Measurements from ENCODE around the gene RBL2. TPM values are rescaled to one million over a fixed set of nuclear protein-coding genes. Genes with fewer than 3 reads are reported as not detected.

Gene RBL2
- total and polyA plus RNA-seq, 12 donors, result 18.7 to 48.5 (median 34.3) TPM

- Histone ChIP-seq H3K36me3 (no peaks in the 10 kb centered on the region), H3K4me1 (peaks cover 0 to 16% (median 5%) of the 10 kb centered on the region in 9 donors), H3K4me3 (no peak overlapping the region), H3K9me3 (no peaks in the 10 kb centered on the region), H3K27me3 (no peaks in the 10 kb centered on the region), H3K27ac (no peak overlapping the region)
- peak in 2 of 8 donors; percentile 17 to 53 for ATAC-seq
- no peak for DNase-seq
- no peak for TF ChIP-seq CTCF (IDR thresholded peaks at IDR 0.05)
- intact Hi-C loops (cut with DNase I), result no loop called here
- WGBS, 2 donors, result 91 to 92% methylated on average over 15 of the region's 15 CpGs
Observed at GRCh38 chr16:53523971-53524548, 89.8 kb downstream of the RBL2 start.

GRCh38 chr16:53528797-53529196 lies 94.5 kb downstream of the RBL2 start:
- peak in 1 of 8 donors; percentile 35 for ATAC-seq
- Histone ChIP-seq H3K9me3 (peaks cover 0 to 8% (median 0%) of the 10 kb centered on the region in 11 donors), H3K36me3 (no peaks in the 10 kb centered on the region), H3K27me3 (no peaks in the 10 kb centered on the region), H3K4me1 (no peaks in the 10 kb centered on the region), H3K27ac (no peak overlapping the region), H3K4me3 (no peak overlapping the region)
- no peak for TF ChIP-seq CTCF (IDR thresholded peaks at IDR 0.05)
- intact Hi-C loops (cut with DNase I), result no loop called here
- DNase-seq, result no peak
- WGBS, 2 donors, result 94 to 96% methylated on average over 6 of the region's 6 CpGs

- Histone ChIP-seq H3K27me3 (no peaks in the 10 kb centered on the region), H3K27ac (no peak overlapping the region), H3K4me1 (no peaks in the 10 kb centered on the region), H3K4me3 (no peak overlapping the region), H3K36me3 (no peaks in the 10 kb centered on the region), H3K9me3 (peaks cover 0 to 8% (median 0%) of the 10 kb centered on the region in 11 donors)
- 80 to 82% methylated on average over 14 of the region's 14 CpGs for WGBS, 2 donors
- ATAC-seq (no peak), DNase-seq (no peak)
- TF ChIP-seq CTCF (IDR thresholded peaks at IDR 0.05), result no peak
- intact Hi-C loops (cut with DNase I), result no loop called here
Observed at GRCh38 chr16:53529513-53529912, 95.2 kb downstream of the RBL2 start.

GRCh38 chr16:53530046-53530445 lies 95.8 kb downstream of the RBL2 start:
- no peak for TF ChIP-seq CTCF (IDR thresholded peaks at IDR 0.05)
- H3K36me3 ChIP-seq, result no peaks in the 10 kb centered on the region
- no peaks in the 10 kb centered on the region for H3K27me3 ChIP-seq
- no peak for DNase-seq
- H3K9me3 ChIP-seq, result peaks cover 0 to 8% (median 0%) of the 10 kb centered on the region in 11 donors
- intact Hi-C loops (cut with DNase I), result no loop called here
- H3K4me3 ChIP-seq, result no peak overlapping the region
- H3K27ac ChIP-seq, result no peak overlapping the region
- no peaks in the 10 kb centered on the region for H3K4me1 ChIP-seq
- WGBS, 2 donors, result 82 to 83% methylated on average over 10 of the region's 10 CpGs
- ATAC-seq, result no peak

Measured in heart right ventricle (tissue), 16 donors.